IMR-90 (cell line): Measurements from ENCODE around the gene RGMA. TPM values are rescaled to one million over a fixed set of nuclear protein-coding genes. Genes with fewer than 3 reads are reported as not detected.

ENCODE experiments used
- ATAC-seq: fragments of 200-7000 bp; cut with Tn5 transposase; 2 replicates; pipeline ENCODE4 v1.9.1; 2020; ENCODE audit warnings: low read depth, mild to moderate bottlenecking, moderate library complexity
- BruUV-seq: library from RNA; stranded (reverse); fragments of 400-500 nt; replicated peaks from 2 replicates; lab custom pipeline; 2021; lab: Mats Ljungman, UMichigan
- CTCF ChIA-PET: fragments of 300-600 bp; formaldehyde crosslinking; extraction: SDS; loops from one replicate; lab custom pipeline; 2021; ENCODE audit warnings: antibody characterized with exemption; lab: Yijun Ruan, JAX
- POLR2A ChIA-PET: fragments of 300-600 bp; sonication (Branson Sonifier 250); formaldehyde crosslinking; loops from one replicate; lab custom pipeline; 2022; ENCODE audit warnings: antibody characterized with exemption; ENCODE audit not compliant: unreplicated experiment; lab: Charles Lee
- DNase-seq: peaks from one replicate; pipeline ENCODE4 v3.0.0; 2013
- H2AFZ ChIP-seq: replicated peaks from 2 replicates; pipeline ENCODE3; 2013; ENCODE audit warnings: low read length, mild to moderate bottlenecking; ENCODE audit not compliant: poor library complexity
- H2AK5ac ChIP-seq: 2 replicates; pipeline ENCODE4 v1.6.1; 2013; ENCODE audit warnings: low read depth, low read length, inconsistent platforms
- H2AK9ac ChIP-seq: replicated peaks from 2 replicates; pipeline ENCODE3; 2013; ENCODE audit warnings: mild to moderate bottlenecking, low read depth, low read length, moderate library complexity; ENCODE audit not compliant: poor library complexity
- H2BK120ac ChIP-seq: 2 replicates; pipeline ENCODE4 v1.6.1; 2013; ENCODE audit warnings: low read depth, low read length, inconsistent platforms
- H2BK15ac ChIP-seq: 3 replicates; pipeline ENCODE4 v1.6.1; 2013; ENCODE audit warnings: low read depth, low read length, inconsistent platforms
- H2BK20ac ChIP-seq: 2 replicates; pipeline ENCODE4 v1.6.1; 2013; ENCODE audit warnings: low read depth, mild to moderate bottlenecking, inconsistent platforms, low read length, moderate library complexity
- H2BK5ac ChIP-seq: 2 replicates; pipeline ENCODE4 v1.6.1; 2013; ENCODE audit warnings: mild to moderate bottlenecking, low read depth, low read length, inconsistent platforms; ENCODE audit not compliant: poor library complexity, severe bottlenecking
- H3K14ac ChIP-seq: replicated peaks from 2 replicates; pipeline ENCODE4 v1.6.1; 2013; ENCODE audit warnings: low read depth, low read length, inconsistent platforms
- H3K18ac ChIP-seq: 2 replicates; pipeline ENCODE4 v1.6.1; 2013; ENCODE audit warnings: low read depth, low read length, control low read depth
- H3K23ac ChIP-seq: 2 replicates; pipeline ENCODE4 v1.6.1; 2013; ENCODE audit warnings: low read depth, low read length, inconsistent platforms
- H3K27ac ChIP-seq: 2 replicates; pipeline ENCODE4 v1.5.1; 2013; ENCODE audit warnings: mild to moderate bottlenecking, control low read depth, low read length; ENCODE audit not compliant: insufficient read depth
- H3K27me3 ChIP-seq: 2 replicates; pipeline ENCODE4 v1.6.1; 2013; ENCODE audit warnings: low read length; ENCODE audit not compliant: control insufficient read depth, insufficient read depth
- H3K36me3 ChIP-seq: 2 replicates; pipeline ENCODE4 v1.6.1; 2013; ENCODE audit warnings: low read length, mixed read lengths; ENCODE audit not compliant: control insufficient read depth, insufficient read depth
- H3K4ac ChIP-seq: 2 replicates; pipeline ENCODE4 v1.6.1; 2013; ENCODE audit warnings: low read depth, low read length, inconsistent platforms
- H3K4me1 ChIP-seq: 2 replicates; pipeline ENCODE4 v1.6.1; 2013; ENCODE audit warnings: low read length, mixed read lengths; ENCODE audit not compliant: control insufficient read depth, insufficient read depth
- H3K4me2 ChIP-seq: 2 replicates; pipeline ENCODE4 v1.6.1; 2013; ENCODE audit warnings: low read depth, mild to moderate bottlenecking, control low read depth, low read length, moderate library complexity
- H3K4me3 ChIP-seq: 2 replicates; pipeline ENCODE4 v1.5.1; 2013; ENCODE audit warnings: low read depth, mild to moderate bottlenecking, control low read depth, low read length, moderate library complexity; ENCODE audit not compliant: insufficient read depth
- H3K56ac ChIP-seq: 2 replicates; pipeline ENCODE4 v1.6.1; 2013; ENCODE audit warnings: low read length, inconsistent platforms; ENCODE audit not compliant: insufficient read depth; ENCODE audit errors: extremely low read depth
- H3K79me1 ChIP-seq, 2 experiments: 2 replicates each; pipeline ENCODE4 v1.6.1; 2013; ENCODE audit warnings: low read length in 2 of 2, inconsistent platforms in 1 of 2, low read depth in 1 of 2
- H3K9ac ChIP-seq: 2 replicates; pipeline ENCODE4 v1.6.1; 2013; ENCODE audit warnings: low read depth, low read length, control low read depth
- H3K9me1 ChIP-seq: 2 replicates; pipeline ENCODE4 v1.6.1; 2013; ENCODE audit warnings: low read length, inconsistent platforms; ENCODE audit not compliant: insufficient read depth
- H3K9me3 ChIP-seq: 2 replicates; pipeline ENCODE4 v1.6.1; 2013; ENCODE audit warnings: low read length; ENCODE audit not compliant: control insufficient read depth, insufficient read depth
- H4K20me1 ChIP-seq: 2 replicates; pipeline ENCODE4 v1.6.1; 2013; ENCODE audit warnings: low read length, inconsistent platforms; ENCODE audit not compliant: insufficient read depth
- H4K5ac ChIP-seq: 2 replicates; pipeline ENCODE4 v1.6.1; 2013; ENCODE audit warnings: mild to moderate bottlenecking, low read depth, low read length, control low read depth
- H4K8ac ChIP-seq, 2 experiments: 2 replicates each; pipeline ENCODE4 v1.6.1; 2013; ENCODE audit warnings: low read depth in 2 of 2, low read length in 2 of 2, control low read depth in 1 of 2, inconsistent platforms in 1 of 2
- H4K91ac ChIP-seq: 2 replicates; pipeline ENCODE4 v1.6.1; 2013; ENCODE audit warnings: low read depth, low read length, inconsistent platforms; ENCODE audit not compliant: insufficient read depth
- CEBPB ChIP-seq: IDR thresholded peaks from 2 replicates; pipeline ENCODE4 v1.6.1; 2012; ENCODE audit warnings: low read depth, low read length, improper control_type of control experiment
- NFE2L2 ChIP-seq: fragments of 150-350 bp; IDR thresholded peaks from 2 replicates; pipeline ENCODE4 v1.6.1; 2016; ENCODE audit warnings: low read depth, mild to moderate bottlenecking, low read length
- SMC3 ChIP-seq: fragments of 150-350 bp; IDR thresholded peaks from 2 replicates; pipeline ENCODE4 v1.6.1; 2016; ENCODE audit warnings: low read depth, mild to moderate bottlenecking, antibody characterized with exemption, low read length, moderate library complexity
- WGBS, 2 experiments: methylation state at CpG; one replicate each; pipeline versions ENCODE4 v1.1.5 to v1.1.7; 2013; ENCODE audit warnings: missing lambda C conversion rate in 2 of 2; ENCODE audit not compliant: insufficient read length in 1 of 2; ENCODE audit errors: extremely low coverage in 2 of 2; 5-methylcytosine and 5-hydroxymethylcytosine counted together
- dilution Hi-C: fragments of 300-500 bp; cut with HindIII; formaldehyde crosslinking; loops from one replicate; pipeline ENCODE4 v1.14.3; 2018; ENCODE audit warnings: low sequenced_read_pairs; ENCODE audit not compliant: unreplicated experiment
- in situ Hi-C: fragments of 300-500 bp; cut with MboI; formaldehyde crosslinking; loops from 3 replicates; pipeline ENCODE4 v1.14.3; 2019; ENCODE audit warnings: low sequenced_read_pairs, inconsistent platforms, mixed read lengths
- intact Hi-C: fragments of 100-400 bp; cut with micrococcal nuclease; formaldehyde crosslinking; loops from 2 replicates; pipeline ENCODE4 v1.10.0; 2022
- polyA plus RNA-seq, 3 experiments: library from polyadenylated mRNA; depleted of rRNA; stranded (reverse); fragments of >200 nt; gene quantifications; 2 replicates each; pipeline ENCODE4 v1.2.3, GENCODE V29; 2012; ENCODE audit warnings: low replicate concordance in 1 of 3
- total RNA-seq: library from RNA; depleted of rRNA; stranded (reverse); fragments of >200 nt; gene quantifications from 2 replicates; pipeline ENCODE4 v1.2.3, GENCODE V29; 2012
- TF ChIP-seq, protein P1 (sequence below): conservative IDR thresholded peaks from 2 replicates; pipeline ENCODE4 v1.5.1; 2012; ENCODE audit warnings: mild to moderate bottlenecking, low read depth, low read length, improper control_type of control experiment

RGMA gene
- total and polyA plus RNA-seq, 2 of the 4 experiments (the other 2 are of a cell fraction) = 0.18 to 0.26 TPM

DNA sequence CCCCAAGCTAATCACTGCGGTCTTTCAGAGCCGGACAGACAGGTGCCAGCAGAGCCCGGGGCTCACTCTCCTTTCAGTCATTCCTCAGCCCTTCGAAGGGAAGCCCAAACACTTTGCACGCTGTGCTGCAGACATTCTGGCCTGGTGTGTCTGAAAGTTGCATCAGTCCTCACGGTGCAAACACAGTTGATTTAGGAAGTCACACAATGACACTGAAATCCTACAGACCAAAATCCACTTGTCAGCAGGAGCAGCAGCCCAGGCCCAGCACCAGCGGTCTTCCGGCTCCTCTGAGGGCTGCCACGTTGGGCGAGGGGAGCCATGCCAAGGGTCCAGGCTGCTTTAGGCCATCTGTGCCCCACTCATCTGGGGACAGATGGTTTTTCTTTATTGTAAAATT lies 61.6 kb downstream of the RGMA start:
- H4K8ac ChIP-seq = no peak overlapping the region
- no peaks in the 10 kb centered on the region for H3K9me3 ChIP-seq
- no peak overlapping the region for H2AFZ ChIP-seq
- ChIA-PET POLR2A (no interaction called here), CTCF (no interaction called here)
- no peak overlapping the region for H2BK20ac ChIP-seq
- H3K9me1 ChIP-seq = peaks cover 12% of the 10 kb centered on the region; the same call in 1 of the 2 replicates
- no peak overlapping the region for H2BK120ac ChIP-seq
- dilution Hi-C loops = no loop called here
- no peak overlapping the region for H3K56ac ChIP-seq
- in situ Hi-C loops = loop anchor here (10.0 kb wide), 1 partner anchor 233 kb away; no protein-coding TSS in a partner anchor
- no peak overlapping the region for H2AK5ac ChIP-seq
- ATAC-seq = no peak
- no peak overlapping the region for H2BK5ac ChIP-seq
- TF ChIP-seq NFE2L2 (no peak), SMC3 (no peak), CEBPB (no peak)
- TF ChIP-seq, protein P1, sequence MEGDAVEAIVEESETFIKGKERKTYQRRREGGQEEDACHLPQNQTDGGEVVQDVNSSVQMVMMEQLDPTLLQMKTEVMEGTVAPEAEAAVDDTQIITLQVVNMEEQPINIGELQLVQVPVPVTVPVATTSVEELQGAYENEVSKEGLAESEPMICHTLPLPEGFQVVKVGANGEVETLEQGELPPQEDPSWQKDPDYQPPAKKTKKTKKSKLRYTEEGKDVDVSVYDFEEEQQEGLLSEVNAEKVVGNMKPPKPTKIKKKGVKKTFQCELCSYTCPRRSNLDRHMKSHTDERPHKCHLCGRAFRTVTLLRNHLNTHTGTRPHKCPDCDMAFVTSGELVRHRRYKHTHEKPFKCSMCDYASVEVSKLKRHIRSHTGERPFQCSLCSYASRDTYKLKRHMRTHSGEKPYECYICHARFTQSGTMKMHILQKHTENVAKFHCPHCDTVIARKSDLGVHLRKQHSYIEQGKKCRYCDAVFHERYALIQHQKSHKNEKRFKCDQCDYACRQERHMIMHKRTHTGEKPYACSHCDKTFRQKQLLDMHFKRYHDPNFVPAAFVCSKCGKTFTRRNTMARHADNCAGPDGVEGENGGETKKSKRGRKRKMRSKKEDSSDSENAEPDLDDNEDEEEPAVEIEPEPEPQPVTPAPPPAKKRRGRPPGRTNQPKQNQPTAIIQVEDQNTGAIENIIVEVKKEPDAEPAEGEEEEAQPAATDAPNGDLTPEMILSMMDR = no peak
- H3K4me2 ChIP-seq = no peak overlapping the region
- H4K5ac ChIP-seq = no peak overlapping the region
- H3K36me3 ChIP-seq = peaks cover 37% of the 10 kb centered on the region
- H3K23ac ChIP-seq = no peak overlapping the region
- intact Hi-C loops = no loop called here
- peaks cover 44% of the 10 kb centered on the region for H4K20me1 ChIP-seq
- H3K18ac ChIP-seq = no peak overlapping the region
- H3K9ac ChIP-seq = no peak overlapping the region
- no peak overlapping the region for H3K4ac ChIP-seq
- no peak overlapping the region for H3K14ac ChIP-seq
- H3K27ac ChIP-seq = no peak overlapping the region
- peaks cover 21 to 40% of the 10 kb centered on the region in 2 experiments for H3K79me1 ChIP-seq
- BruUV-seq = no TSS peak
- H3K4me3 ChIP-seq = no peak overlapping the region
- DNase-seq = no peak
- no peak overlapping the region for H2BK15ac ChIP-seq
- H2AK9ac ChIP-seq = no peak overlapping the region
- WGBS, 2 experiments = 100% methylated on average over 1 of the region's 10 CpGs; no CpG with 5 or more reads in 1 of the 2 experiments
- H4K91ac ChIP-seq = no peak overlapping the region
- H3K27me3 ChIP-seq = no peaks in the 10 kb centered on the region
- peaks cover 22% of the 10 kb centered on the region for H3K4me1 ChIP-seq
